OCI-LY1 (cell line): ENCODE measurements around the gene CSNK1A1.
"Not testable (repeated sequence)": the region's sequence is repeated elsewhere in the genome, so short reads cannot be mapped to it uniquely, and the experiment has no call there.

Experiments
- H2AFZ ChIP-seq: fragments of 200-600 bp; sonication (generic), shearing (Covaris generic); 2 replicates; pipeline ENCODE4 v1.6.0; 2014; ENCODE audit warnings: antibody characterized with exemption, mild to moderate bottlenecking, low read length
- H3F3A ChIP-seq: fragments of 200-600 bp; sonication (generic), shearing (Covaris generic); 2 replicates; pipeline ENCODE4 v1.6.0; 2014; ENCODE audit warnings: mild to moderate bottlenecking, antibody characterized with exemption, low read length, moderate library complexity; ENCODE audit not compliant: insufficient read depth
- H3K27ac ChIP-seq: fragments of 200-600 bp; sonication (generic); 2 replicates; pipeline ENCODE4 v1.5.1; 2014; ENCODE audit warnings: low read length, mixed run types, mild to moderate bottlenecking, low read depth; ENCODE audit not compliant: poor library complexity, severe bottlenecking
- H3K27me3 ChIP-seq: fragments of 200-600 bp; sonication (generic); 2 replicates; pipeline ENCODE4 v1.6.0; 2014; ENCODE audit warnings: antibody characterized with exemption, mild to moderate bottlenecking, low read length, moderate library complexity; ENCODE audit not compliant: insufficient read depth
- H3K36me3 ChIP-seq: fragments of 200-600 bp; sonication (generic); 2 replicates; pipeline ENCODE4 v1.6.1; 2014; ENCODE audit warnings: mild to moderate bottlenecking, antibody characterized with exemption, low read length, moderate library complexity, mixed read lengths; ENCODE audit not compliant: insufficient read depth
- H3K4me1 ChIP-seq: fragments of 200-600 bp; sonication (generic); 2 replicates; pipeline ENCODE4 v1.5.1; 2014; ENCODE audit warnings: mild to moderate bottlenecking, low read length, moderate library complexity; ENCODE audit not compliant: insufficient read depth, severe bottlenecking
- H3K4me2 ChIP-seq: fragments of 200-600 bp; sonication (generic), shearing (Covaris generic); 2 replicates; pipeline ENCODE4 v1.6.1; 2014; ENCODE audit warnings: low read length
- H3K4me3 ChIP-seq: fragments of 200-600 bp; sonication (generic); 2 replicates; pipeline ENCODE4 v1.5.1; 2014; ENCODE audit warnings: low read length, low read depth, mild to moderate bottlenecking, mixed read lengths; ENCODE audit not compliant: poor library complexity, severe bottlenecking
- H3K79me2 ChIP-seq: fragments of 200-600 bp; shearing (Covaris generic); 2 replicates; pipeline ENCODE4 v1.6.1; 2016; ENCODE audit warnings: mixed run types, low read length, mixed read lengths; ENCODE audit not compliant: insufficient read depth
- H3K9ac ChIP-seq: fragments of 200-600 bp; sonication (generic), shearing (Covaris generic); 2 replicates; pipeline ENCODE4 v1.6.1; 2014; ENCODE audit warnings: mild to moderate bottlenecking, low read length, mixed read lengths
- H3K9me2 ChIP-seq: fragments of 200-600 bp; sonication (generic), shearing (Covaris generic); 2 replicates; pipeline ENCODE4 v1.6.1; 2014; ENCODE audit warnings: low read depth, mild to moderate bottlenecking, low read length, mixed read lengths
- H3K9me3 ChIP-seq: fragments of 200-600 bp; shearing (Covaris generic); 2 replicates; pipeline ENCODE4 v1.6.1; 2014; ENCODE audit warnings: low read length, mixed read lengths
- H4K20me1 ChIP-seq: fragments of 200-600 bp; sonication (generic), shearing (Covaris generic); 2 replicates; pipeline ENCODE4 v1.6.0; 2016; ENCODE audit warnings: mild to moderate bottlenecking, low read length; ENCODE audit not compliant: insufficient read depth
- EZH2 ChIP-seq: fragments of 200-600 bp; sonication (generic), shearing (Covaris generic); IDR thresholded peaks from 2 replicates; pipeline ENCODE4 v1.8.0; 2017; ENCODE audit warnings: borderline replicate concordance, mixed run types, mild to moderate bottlenecking, antibody characterized with exemption, low read length, moderate library complexity, mixed read lengths
- TF ChIP-seq, protein P1 (sequence below): fragments of 200-600 bp; sonication (generic), shearing (Covaris generic); IDR thresholded peaks from 2 replicates; pipeline ENCODE4 v1.5.1; 2017; ENCODE audit warnings: mild to moderate bottlenecking, antibody characterized with exemption, low read length, moderate library complexity, mixed read lengths

Gene CSNK1A1

DNA sequence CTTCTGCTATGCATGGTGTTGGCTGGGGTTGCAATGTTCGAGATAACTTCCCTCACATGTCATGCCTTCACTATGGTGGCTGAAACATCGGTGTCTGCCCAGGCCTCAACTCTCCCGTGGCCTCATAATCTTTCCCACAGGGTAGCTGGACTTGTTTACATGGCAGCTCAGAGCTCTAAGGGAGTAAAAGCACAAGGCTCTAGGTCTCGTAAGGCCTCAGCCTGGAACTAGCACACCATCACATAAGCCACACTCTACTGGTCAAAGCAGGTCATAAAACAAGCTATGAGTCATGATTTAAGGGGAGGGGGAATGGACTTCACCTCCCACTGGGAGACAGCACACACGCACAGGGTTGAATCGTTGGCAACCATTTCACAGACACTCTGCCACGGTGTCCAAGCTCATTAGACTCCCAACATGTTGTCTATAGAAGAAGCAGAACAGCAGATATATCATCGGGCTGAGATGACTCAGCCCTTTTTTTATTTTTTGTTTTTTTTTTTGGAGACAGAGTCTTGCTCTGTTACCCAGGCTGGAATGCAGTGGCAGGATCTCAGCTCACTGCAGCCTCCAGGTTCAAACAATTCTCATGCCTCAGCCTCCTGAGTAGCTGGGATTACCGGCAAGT lies 105.4 kb downstream of the CSNK1A1 start:
- H3K9me2 ChIP-seq = no peaks in the 10 kb centered on the region
- no peaks in the 10 kb centered on the region for H3K79me2 ChIP-seq
- H3K4me1 ChIP-seq = no peaks in the 10 kb centered on the region
- no peak overlapping the region for H2AFZ ChIP-seq
- no peak for TF ChIP-seq EZH2
- TF ChIP-seq, protein P1, sequence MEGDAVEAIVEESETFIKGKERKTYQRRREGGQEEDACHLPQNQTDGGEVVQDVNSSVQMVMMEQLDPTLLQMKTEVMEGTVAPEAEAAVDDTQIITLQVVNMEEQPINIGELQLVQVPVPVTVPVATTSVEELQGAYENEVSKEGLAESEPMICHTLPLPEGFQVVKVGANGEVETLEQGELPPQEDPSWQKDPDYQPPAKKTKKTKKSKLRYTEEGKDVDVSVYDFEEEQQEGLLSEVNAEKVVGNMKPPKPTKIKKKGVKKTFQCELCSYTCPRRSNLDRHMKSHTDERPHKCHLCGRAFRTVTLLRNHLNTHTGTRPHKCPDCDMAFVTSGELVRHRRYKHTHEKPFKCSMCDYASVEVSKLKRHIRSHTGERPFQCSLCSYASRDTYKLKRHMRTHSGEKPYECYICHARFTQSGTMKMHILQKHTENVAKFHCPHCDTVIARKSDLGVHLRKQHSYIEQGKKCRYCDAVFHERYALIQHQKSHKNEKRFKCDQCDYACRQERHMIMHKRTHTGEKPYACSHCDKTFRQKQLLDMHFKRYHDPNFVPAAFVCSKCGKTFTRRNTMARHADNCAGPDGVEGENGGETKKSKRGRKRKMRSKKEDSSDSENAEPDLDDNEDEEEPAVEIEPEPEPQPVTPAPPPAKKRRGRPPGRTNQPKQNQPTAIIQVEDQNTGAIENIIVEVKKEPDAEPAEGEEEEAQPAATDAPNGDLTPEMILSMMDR = no peak
- no peak overlapping the region for H3K9ac ChIP-seq
- H3K4me3 ChIP-seq = no peak overlapping the region
- H3F3A ChIP-seq = no peaks in the 10 kb centered on the region
- no peak overlapping the region for H3K27ac ChIP-seq
- no peaks in the 10 kb centered on the region for H3K9me3 ChIP-seq
- H3K36me3 ChIP-seq = no peaks in the 10 kb centered on the region
- no peaks in the 10 kb centered on the region for H4K20me1 ChIP-seq
- H3K27me3 ChIP-seq = no peaks in the 10 kb centered on the region
- no peak overlapping the region for H3K4me2 ChIP-seq

GRCh38 chr5:149445343-149445738 lies 105.9 kb downstream of the CSNK1A1 start:
- Histone ChIP-seq H3K36me3 (no peaks in the 10 kb centered on the region), H3K79me2 (no peaks in the 10 kb centered on the region), H3K4me3 (no peak overlapping the region), H4K20me1 (no peaks in the 10 kb centered on the region), H3K9ac (no peak overlapping the region), H3K4me2 (no peak overlapping the region), H3K9me3 (no peaks in the 10 kb centered on the region), H3F3A (no peaks in the 10 kb centered on the region), H3K27ac (no peak overlapping the region), H2AFZ (no peak overlapping the region), H3K4me1 (no peaks in the 10 kb centered on the region), H3K27me3 (no peaks in the 10 kb centered on the region), H3K9me2 (no peaks in the 10 kb centered on the region)
- no peak for TF ChIP-seq EZH2
- TF ChIP-seq, protein P1 = no peak

GRCh38 chr5:149444430-149444829 lies 106.8 kb downstream of the CSNK1A1 start:
- not testable (repeated sequence) for H3K79me2 ChIP-seq, H3K4me3 ChIP-seq, H3K4me1 ChIP-seq, H3K4me2 ChIP-seq, H3K27ac ChIP-seq, H2AFZ ChIP-seq, H4K20me1 ChIP-seq, H3K36me3 ChIP-seq, H3K9me3 ChIP-seq, H3K9me2 ChIP-seq, H3F3A ChIP-seq, H3K27me3 ChIP-seq, H3K9ac ChIP-seq

DNA sequence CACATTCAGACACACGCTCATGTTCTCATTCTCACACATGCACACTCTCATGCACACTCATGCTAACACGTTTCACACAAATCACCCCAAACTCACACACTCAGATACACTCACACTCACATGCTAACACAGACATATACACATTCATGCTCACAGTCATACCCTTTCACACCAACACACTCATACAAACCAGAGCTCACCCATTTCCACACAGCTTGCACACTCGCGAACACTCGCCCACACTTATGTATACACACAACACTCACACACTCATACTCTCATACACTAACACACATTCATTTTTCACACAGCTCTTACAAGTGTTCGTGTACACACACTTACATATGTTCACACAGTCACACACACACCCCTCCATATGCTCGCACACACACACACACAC lies 108.0 kb downstream of the CSNK1A1 start:
- H3K9ac ChIP-seq = no peak overlapping the region
- no peak overlapping the region for H3K27ac ChIP-seq

More for the DNA sequence above, 108.0 kb downstream of the CSNK1A1 start:
- H3K27me3 ChIP-seq = no peaks in the 10 kb centered on the region
- no peaks in the 10 kb centered on the region for H3K9me2 ChIP-seq
- H3K4me2 ChIP-seq = no peak overlapping the region
- TF ChIP-seq EZH2 = no peak
- TF ChIP-seq, protein P1 = no peak
- H2AFZ ChIP-seq = no peak overlapping the region
- no peaks in the 10 kb centered on the region for H4K20me1 ChIP-seq
- H3K36me3 ChIP-seq = no peaks in the 10 kb centered on the region
- H3K9me3 ChIP-seq = no peaks in the 10 kb centered on the region
- H3K79me2 ChIP-seq = no peaks in the 10 kb centered on the region
- no peak overlapping the region for H3K4me3 ChIP-seq
- no peaks in the 10 kb centered on the region for H3K4me1 ChIP-seq
- no peaks in the 10 kb centered on the region for H3F3A ChIP-seq
